GM12878 (cell line): ENCODE measurements around the gene AGRN. TPM values are rescaled to one million over a fixed set of nuclear protein-coding genes. Genes with fewer than 3 reads are reported as not detected.

Experiments
- ATAC-seq: fragments of 200-7000 bp; cut with Tn5 transposase; 3 replicates; pipeline ENCODE4 v1.9.1; 2020; ENCODE audit warnings: mild to moderate bottlenecking, moderate library complexity
- BruUV-seq: library from RNA; stranded (reverse); fragments of 400-500 nt; replicated peaks from 2 replicates; lab custom pipeline; 2021; lab: Mats Ljungman, UMichigan
- CTCF ChIA-PET: fragments of 300-600 bp; sonication (Branson Sonifier 250); formaldehyde crosslinking; extraction: SDS; loops from one replicate; lab custom pipeline; 2021; ENCODE audit warnings: inconsistent platforms; lab: Yijun Ruan, JAX
- POLR2A ChIA-PET: fragments of 350-600 bp; formaldehyde crosslinking; extraction: SDS; loops from one replicate; lab custom pipeline; 2021; ENCODE audit warnings: inconsistent platforms; lab: Charles Lee
- RAD21 ChIA-PET: fragments of 300-600 bp; sonication (Branson Sonifier 250); formaldehyde crosslinking; loops from one replicate; lab custom pipeline; 2023; ENCODE audit warnings: antibody characterized with exemption; ENCODE audit not compliant: unreplicated experiment; lab: Charles Lee
- SMC1A ChIA-PET: fragments of 300-600 bp; sonication (Branson Sonifier 250); formaldehyde crosslinking; loops from one replicate; lab custom pipeline; 2023; ENCODE audit not compliant: unreplicated experiment, uncharacterized antibody; lab: Charles Lee
- DNase-seq: peaks from one replicate; pipeline ENCODE4 v3.0.0-alpha.2; 2011; ENCODE audit warnings: low read depth, low spot score
- FAIRE-seq: peaks from 3 replicates; lab custom pipeline; 2011; peaks lifted over from hg19 to GRCh38; lab: Jason Lieb, UNC
- H2AFZ ChIP-seq: 2 replicates; pipeline ENCODE4 v1.6.0; 2011; ENCODE audit warnings: low read depth, low read length, control low read depth; ENCODE audit not compliant: control insufficient read depth
- H3K27ac ChIP-seq: 2 replicates; pipeline ENCODE4 v1.5.1; 2011; ENCODE audit warnings: control low read depth; ENCODE audit not compliant: control insufficient read depth, insufficient read depth
- H3K27me3 ChIP-seq, 2 experiments: replicated peaks in 1 of 2; 2 replicates each; pipeline versions ENCODE4 v1.6.0 to v1.6.1; 2011; ENCODE audit warnings: low read length in 1 of 2; ENCODE audit not compliant: control insufficient read depth in 2 of 2, insufficient read depth in 2 of 2
- H3K36me3 ChIP-seq, 2 experiments: 2 replicates each; pipeline ENCODE4 v1.5.1; 2011; ENCODE audit warnings: low read length in 1 of 2; ENCODE audit not compliant: control insufficient read depth in 2 of 2, insufficient read depth in 2 of 2
- H3K4me1 ChIP-seq: 2 replicates; pipeline ENCODE4 v1.6.1; 2011; ENCODE audit warnings: mild to moderate bottlenecking, low read length, moderate library complexity, mixed read lengths; ENCODE audit not compliant: control insufficient read depth, insufficient read depth
- H3K4me2 ChIP-seq: 2 replicates; pipeline ENCODE4 v1.6.0; 2011; ENCODE audit warnings: control low read depth; ENCODE audit not compliant: control insufficient read depth, insufficient read depth
- H3K4me3 ChIP-seq: fragments of 200-600 bp; sonication (generic); 2 replicates; pipeline ENCODE4 v1.5.1; 2016
- H3K79me2 ChIP-seq: 2 replicates; pipeline ENCODE4 v1.6.0; 2011; ENCODE audit warnings: low read length; ENCODE audit not compliant: control insufficient read depth, insufficient read depth
- H3K9ac ChIP-seq: 2 replicates; pipeline ENCODE4 v1.8.0; 2011; ENCODE audit warnings: low read length, control low read depth, mixed read lengths; ENCODE audit not compliant: control insufficient read depth, insufficient read depth
- H3K9me3 ChIP-seq: replicated peaks from 3 replicates; pipeline ENCODE4 v1.5.1; 2011; ENCODE audit warnings: mild to moderate bottlenecking, low read length; ENCODE audit not compliant: control insufficient read depth, insufficient read depth
- H4K20me1 ChIP-seq: 2 replicates; pipeline ENCODE4 v1.6.0; 2011; ENCODE audit not compliant: control insufficient read depth, insufficient read depth
- CBX5 ChIP-seq: sonication (generic); IDR thresholded peaks from 2 replicates; pipeline ENCODE4 v1.6.1; 2016; ENCODE audit warnings: low read depth, moderate library complexity, mild to moderate bottlenecking, inconsistent platforms
- HCFC1 ChIP-seq: fragments of 150-350 bp; IDR thresholded peaks from 2 replicates; pipeline ENCODE4 v1.6.1; 2014; ENCODE audit warnings: low read length
- HSF1 ChIP-seq: fragments of 150-350 bp; IDR thresholded peaks from 2 replicates; pipeline ENCODE4 v1.6.1; 2014; ENCODE audit warnings: mild to moderate bottlenecking, low read depth, low read length
- MTA2 ChIP-seq: fragments of 450-650 bp; IDR thresholded peaks from 2 replicates; pipeline ENCODE4 v1.6.1; 2016; ENCODE audit warnings: low read depth, mild to moderate bottlenecking, moderate library complexity
- NKRF ChIP-seq: fragments of 450-650 bp; conservative IDR thresholded peaks from 2 replicates; pipeline ENCODE4 v1.6.1; 2017; ENCODE audit warnings: mild to moderate bottlenecking, moderate library complexity
- NR2C1 ChIP-seq: fragments of 450-650 bp; IDR thresholded peaks from 2 replicates; pipeline ENCODE4 v1.6.1; 2017; ENCODE audit warnings: antibody characterized with exemption, mild to moderate bottlenecking, moderate library complexity
- RAD51 ChIP-seq: fragments of 450-650 bp; IDR thresholded peaks from 2 replicates; pipeline ENCODE4 v1.6.1; 2016; ENCODE audit warnings: moderate library complexity, mild to moderate bottlenecking, inconsistent platforms
- SMC3 ChIP-seq: IDR thresholded peaks from 2 replicates; pipeline ENCODE4 v1.6.1; 2011; ENCODE audit warnings: low read length, improper control_type of control experiment, borderline replicate concordance
- SREBF2 ChIP-seq: IDR thresholded peaks from 2 replicates; pipeline ENCODE4 v1.6.1; 2012; ENCODE audit warnings: mild to moderate bottlenecking, low read length
- SRF ChIP-seq, 2 experiments: IDR thresholded peaks; 2 replicates each; pipeline ENCODE4 v1.6.1; 2011; ENCODE audit warnings: low read depth in 2 of 2, low read length in 2 of 2, mild to moderate bottlenecking in 1 of 2, moderate library complexity in 1 of 2
- YBX1 ChIP-seq: fragments of 450-650 bp; IDR thresholded peaks from 2 replicates; pipeline ENCODE4 v1.6.1; 2016; ENCODE audit warnings: antibody characterized with exemption
- ZZZ3 ChIP-seq: IDR thresholded peaks from 2 replicates; pipeline ENCODE4 v1.6.1; 2011; ENCODE audit warnings: low read depth; ENCODE audit not compliant: control insufficient read depth, insufficient read length
- WGBS: methylation state at CpG from one replicate; pipeline ENCODE4 v1.1.6; 2016; ENCODE audit warnings: low lambda C conversion rate; ENCODE audit not compliant: insufficient replicate concordance, insufficient coverage; ENCODE audit errors: missing lambda C conversion rate; 5-methylcytosine and 5-hydroxymethylcytosine counted together
- in situ Hi-C: fragments of 300-500 bp; cut with MboI; formaldehyde crosslinking; loops from 9 replicates; pipeline ENCODE4 v1.14.3; 2018; ENCODE audit warnings: mixed read lengths
- intact Hi-C: fragments of 100-400 bp; cut with micrococcal nuclease; formaldehyde crosslinking; loops from one replicate; pipeline ENCODE4 v1.14.2; 2022; ENCODE audit not compliant: unreplicated experiment
- polyA plus RNA-seq, 11 experiments: library from polyadenylated mRNA; depleted of rRNA in 4 of 11; unstranded in 6 of 11; stranded (reverse) in 5 of 11; fragments of >200 nt; fragmentation: Nextera tagmentation in 4 of 11; fragmentation: Illumina TruSeq in 1 of 11; extraction: Ambion mirVana in 4 of 11; extraction: Trizol in 1 of 11; gene quantifications; 1 replicate in 1 of 11; 2 replicates in 10 of 11; pipeline versions ENCODE4 v1.2.1 to v1.2.3, GENCODE V29; 2011 to 2016; ENCODE audit warnings: inconsistent platforms in 2 of 11, missing spikeins in 2 of 11, low read depth in 1 of 11
- total RNA-seq, 4 experiments: library from RNA; depleted of rRNA in 3 of 4; stranded (reverse); fragments of >200 nt in 3 of 4; fragmentation: Illumina TruSeq in 1 of 4; extraction: Trizol in 1 of 4; gene quantifications; 2 replicates each; pipeline versions ENCODE4 v1.2.1 to v1.2.3, GENCODE V29; 2013 to 2021
- TF ChIP-seq, protein P1 (sequence below): IDR thresholded peaks from 2 replicates; pipeline ENCODE4 v1.6.1; 2011; ENCODE audit warnings: low read depth, low read length, improper control_type of control experiment, borderline replicate concordance
- TF ChIP-seq, protein P2 (sequence below): fragments of 450-650 bp; IDR thresholded peaks from 2 replicates; pipeline ENCODE4 v1.6.1; 2017; ENCODE audit warnings: low read depth, mild to moderate bottlenecking, moderate library complexity
- TF ChIP-seq, protein P3 (sequence below): fragments of 450-650 bp; IDR thresholded peaks from 2 replicates; pipeline ENCODE4 v1.6.1; 2017; ENCODE audit warnings: antibody characterized with exemption, mild to moderate bottlenecking, moderate library complexity

AGRN gene
- total and polyA plus RNA-seq, 10 of the 15 experiments (the other 5 are each of a cell fraction or from before 2014, with no cell fraction given) = 0.02 to 41.8 (median 4.1) TPM

- intact Hi-C loops (no loop called here), in situ Hi-C loops (loop anchor here (5.0 kb wide), 1 partner anchor 49 kb away; no protein-coding TSS in a partner anchor)
- peaks cover 3% of the 10 kb centered on the region; the same call in 1 of the 3 replicates for H3K9me3 ChIP-seq
- ChIA-PET POLR2A (no interaction called here), CTCF (interaction anchor here (0.6 to 1.3 kb wide), 3 partner anchors 9 to 191 kb away, joined by 3 read pairs; no protein-coding TSS in a partner anchor), SMC1A (no interaction called here), RAD21 (no interaction called here)
- DNase-seq = no peak
- no peaks in the 10 kb centered on the region for H3K79me2 ChIP-seq
- H3K36me3 ChIP-seq = no peaks in the 10 kb centered on the region; a peak in 1 of 4 replicates
- WGBS = 94% methylated on average over 7 of the region's 7 CpGs
- H3K27me3 ChIP-seq = no peaks in the 10 kb centered on the region
- H3K27ac ChIP-seq = no peak overlapping the region
- H3K4me1 ChIP-seq = no peaks in the 10 kb centered on the region
- H3K4me3 ChIP-seq = no peak overlapping the region
- no peak overlapping the region for H2AFZ ChIP-seq
- H3K4me2 ChIP-seq = no peak overlapping the region
- ATAC-seq = no peak
- no peak for FAIRE-seq
- no peaks in the 10 kb centered on the region for H4K20me1 ChIP-seq
- H3K9ac ChIP-seq = no peak overlapping the region
- BruUV-seq = no TSS peak
- no peak for TF ChIP-seq RAD51
- TF ChIP-seq, protein P1, sequence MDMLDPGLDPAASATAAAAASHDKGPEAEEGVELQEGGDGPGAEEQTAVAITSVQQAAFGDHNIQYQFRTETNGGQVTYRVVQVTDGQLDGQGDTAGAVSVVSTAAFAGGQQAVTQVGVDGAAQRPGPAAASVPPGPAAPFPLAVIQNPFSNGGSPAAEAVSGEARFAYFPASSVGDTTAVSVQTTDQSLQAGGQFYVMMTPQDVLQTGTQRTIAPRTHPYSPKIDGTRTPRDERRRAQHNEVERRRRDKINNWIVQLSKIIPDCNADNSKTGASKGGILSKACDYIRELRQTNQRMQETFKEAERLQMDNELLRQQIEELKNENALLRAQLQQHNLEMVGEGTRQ = no peak
- TF ChIP-seq NR2C1 = no peak
- TF ChIP-seq SMC3 = no peak
- no peak for TF ChIP-seq CBX5
- TF ChIP-seq ZZZ3 = no peak
- no peak for TF ChIP-seq SREBF2
- no peak for TF ChIP-seq NKRF
- TF ChIP-seq MTA2 = no peak
- TF ChIP-seq HCFC1 = no peak
- no peak for TF ChIP-seq HSF1
- TF ChIP-seq, protein P2, sequence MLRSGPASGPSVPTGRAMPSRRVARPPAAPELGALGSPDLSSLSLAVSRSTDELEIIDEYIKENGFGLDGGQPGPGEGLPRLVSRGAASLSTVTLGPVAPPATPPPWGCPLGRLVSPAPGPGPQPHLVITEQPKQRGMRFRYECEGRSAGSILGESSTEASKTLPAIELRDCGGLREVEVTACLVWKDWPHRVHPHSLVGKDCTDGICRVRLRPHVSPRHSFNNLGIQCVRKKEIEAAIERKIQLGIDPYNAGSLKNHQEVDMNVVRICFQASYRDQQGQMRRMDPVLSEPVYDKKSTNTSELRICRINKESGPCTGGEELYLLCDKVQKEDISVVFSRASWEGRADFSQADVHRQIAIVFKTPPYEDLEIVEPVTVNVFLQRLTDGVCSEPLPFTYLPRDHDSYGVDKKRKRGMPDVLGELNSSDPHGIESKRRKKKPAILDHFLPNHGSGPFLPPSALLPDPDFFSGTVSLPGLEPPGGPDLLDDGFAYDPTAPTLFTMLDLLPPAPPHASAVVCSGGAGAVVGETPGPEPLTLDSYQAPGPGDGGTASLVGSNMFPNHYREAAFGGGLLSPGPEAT = no peak
- TF ChIP-seq YBX1 = no peak
- TF ChIP-seq, protein P3, sequence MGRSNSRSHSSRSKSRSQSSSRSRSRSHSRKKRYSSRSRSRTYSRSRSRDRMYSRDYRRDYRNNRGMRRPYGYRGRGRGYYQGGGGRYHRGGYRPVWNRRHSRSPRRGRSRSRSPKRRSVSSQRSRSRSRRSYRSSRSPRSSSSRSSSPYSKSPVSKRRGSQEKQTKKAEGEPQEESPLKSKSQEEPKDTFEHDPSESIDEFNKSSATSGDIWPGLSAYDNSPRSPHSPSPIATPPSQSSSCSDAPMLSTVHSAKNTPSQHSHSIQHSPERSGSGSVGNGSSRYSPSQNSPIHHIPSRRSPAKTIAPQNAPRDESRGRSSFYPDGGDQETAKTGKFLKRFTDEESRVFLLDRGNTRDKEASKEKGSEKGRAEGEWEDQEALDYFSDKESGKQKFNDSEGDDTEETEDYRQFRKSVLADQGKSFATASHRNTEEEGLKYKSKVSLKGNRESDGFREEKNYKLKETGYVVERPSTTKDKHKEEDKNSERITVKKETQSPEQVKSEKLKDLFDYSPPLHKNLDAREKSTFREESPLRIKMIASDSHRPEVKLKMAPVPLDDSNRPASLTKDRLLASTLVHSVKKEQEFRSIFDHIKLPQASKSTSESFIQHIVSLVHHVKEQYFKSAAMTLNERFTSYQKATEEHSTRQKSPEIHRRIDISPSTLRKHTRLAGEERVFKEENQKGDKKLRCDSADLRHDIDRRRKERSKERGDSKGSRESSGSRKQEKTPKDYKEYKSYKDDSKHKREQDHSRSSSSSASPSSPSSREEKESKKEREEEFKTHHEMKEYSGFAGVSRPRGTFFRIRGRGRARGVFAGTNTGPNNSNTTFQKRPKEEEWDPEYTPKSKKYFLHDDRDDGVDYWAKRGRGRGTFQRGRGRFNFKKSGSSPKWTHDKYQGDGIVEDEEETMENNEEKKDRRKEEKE = no peak
- TF ChIP-seq SRF (IDR thresholded peaks at IDR 0.05; ENCODE audit: low read depth in 2 of 2, low read length in 2 of 2) = no peak
These were observed 81.6 kb downstream of the AGRN start for GRCh38 chr1:1101503-1101902.
